ENCODE results near the gene TEX11.
"Not testable (repeated sequence)": the region's sequence is repeated elsewhere in the genome, so short reads cannot be mapped to it uniquely, and the experiment has no call there.

TEX11 gene

GRCh38 chrX:70569922-70570576 lies 338.5 kb downstream of the TEX11 start:
- not testable (repeated sequence) for DNase-seq

GRCh38 chrX:70554948-70555347 lies 353.6 kb downstream of the TEX11 start:
- DNase-seq, result no peak

GRCh38 chrX:70554523-70554922 lies 354.0 kb downstream of the TEX11 start:
- no peak for DNase-seq

- no peak for DNase-seq
Measured at GRCh38 chrX:70554081-70554480, 354.4 kb downstream of the TEX11 start.

GRCh38 chrX:70553516-70553915 lies 355.0 kb downstream of the TEX11 start:
- DNase-seq, result no peak

GRCh38 chrX:70552130-70552704 lies 356.3 kb downstream of the TEX11 start:
- no peak for DNase-seq

GRCh38 chrX:70549429-70549828 lies 359.1 kb downstream of the TEX11 start:
- DNase-seq, result no peak

- no peak for DNase-seq
Measured at GRCh38 chrX:70535198-70535597, 373.3 kb downstream of the TEX11 start.

- no peak for DNase-seq
Measured at GRCh38 chrX:70527610-70528345, 380.7 kb downstream of the TEX11 start.

- no peak for DNase-seq
Measured at GRCh38 chrX:70527053-70527452, 381.5 kb downstream of the TEX11 start.

- DNase-seq, result no peak
Measured at GRCh38 chrX:70525733-70526132, 382.8 kb downstream of the TEX11 start.

- not testable (repeated sequence) for DNase-seq
Measured at GRCh38 chrX:70515692-70516091, 392.8 kb downstream of the TEX11 start.

GRCh38 chrX:70515270-70515669 lies 393.2 kb downstream of the TEX11 start:
- not testable (repeated sequence) for DNase-seq

GRCh38 chrX:70509078-70509477 lies 399.4 kb downstream of the TEX11 start:
- no peak for DNase-seq

- no peak for DNase-seq
Measured at GRCh38 chrX:70508296-70508911, 400.1 kb downstream of the TEX11 start.

- DNase-seq, result no peak
Measured at GRCh38 chrX:70505451-70505841, 403.1 kb downstream of the TEX11 start.

GRCh38 chrX:70504772-70505450 lies 403.6 kb downstream of the TEX11 start:
- DNase-seq, result no peak

- DNase-seq, result no peak
Measured at GRCh38 chrX:70500826-70501225, 407.7 kb downstream of the TEX11 start.

- DNase-seq, result no peak
Measured at GRCh38 chrX:70498129-70498528, 410.4 kb downstream of the TEX11 start.

GRCh38 chrX:70497026-70497425 lies 411.5 kb downstream of the TEX11 start:
- no peak for DNase-seq

- DNase-seq, result no peak
Measured at GRCh38 chrX:70496491-70496890, 412.0 kb downstream of the TEX11 start.

- DNase-seq, result no peak
Measured at GRCh38 chrX:70494441-70494840, 414.1 kb downstream of the TEX11 start.

- no peak for DNase-seq
Measured at GRCh38 chrX:70488856-70489255, 419.7 kb downstream of the TEX11 start.

All from activated T-cell treated with anti-CD3 and anti-CD28 coated beads, Interleukin-2, amount 50 U/mL, for 1 hour (primary cell).